Stimulated activated CD4-positive, alpha-beta T cell treated with anti-CD3 and anti-CD28 coated beads, TNF-alpha, amount 100 ng/mL, for 4 hours (primary cell): ENCODE data around the gene ITPR3.

Experiments
- DNase-seq, 3 experiments: peaks; one replicate each; pipeline ENCODE4 v3.0.0-alpha.2; 2020; ENCODE audit warnings: low read depth in 3 of 3

ITPR3 gene

DNA sequence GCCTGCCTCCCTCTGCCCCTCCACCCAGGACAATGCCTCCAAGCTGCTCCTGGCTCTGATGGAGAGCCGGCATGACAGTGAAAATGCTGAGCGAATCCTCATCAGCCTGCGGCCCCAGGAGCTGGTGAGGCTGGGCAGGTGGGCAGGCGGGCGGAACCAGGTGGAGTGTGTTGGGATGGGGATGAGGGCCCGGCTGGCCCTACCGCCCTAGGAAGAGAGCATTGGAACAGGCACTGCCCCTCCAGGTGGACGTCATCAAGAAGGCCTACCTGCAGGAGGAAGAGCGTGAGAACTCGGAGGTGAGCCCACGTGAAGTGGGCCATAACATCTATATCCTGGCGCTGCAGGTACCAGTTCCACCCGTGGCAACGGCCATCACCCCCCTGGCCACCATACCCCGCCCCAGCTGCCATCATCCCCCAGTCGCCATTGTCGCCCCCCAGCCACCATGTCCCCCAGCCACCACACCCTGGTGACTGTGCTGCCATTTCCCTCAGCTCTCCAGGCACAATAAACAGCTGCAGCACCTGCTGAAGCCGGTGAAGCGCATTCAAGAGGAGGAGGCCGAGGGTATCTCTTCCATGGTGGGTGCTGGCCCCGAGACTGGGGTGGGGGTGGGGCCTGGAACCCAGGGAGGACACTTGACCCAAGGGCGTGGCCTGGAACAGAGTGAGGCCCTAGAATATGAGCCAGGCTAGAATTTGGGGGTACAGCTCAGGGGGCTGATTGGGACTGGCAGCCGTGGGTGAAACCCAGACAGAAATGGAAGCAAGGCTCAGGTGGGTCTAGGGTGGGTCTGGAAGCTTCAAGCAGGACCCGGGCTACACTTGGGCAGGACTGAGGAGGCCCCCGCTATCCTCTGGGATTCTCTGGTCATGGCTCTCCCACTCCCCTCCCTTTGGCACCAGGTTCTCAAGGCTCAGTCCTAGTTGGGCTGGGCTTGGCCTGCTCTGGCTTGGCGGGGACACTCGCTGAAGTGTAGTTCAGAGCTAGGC is 66.2 kb downstream of the ITPR3 start:
- no peak for DNase-seq

DNA sequence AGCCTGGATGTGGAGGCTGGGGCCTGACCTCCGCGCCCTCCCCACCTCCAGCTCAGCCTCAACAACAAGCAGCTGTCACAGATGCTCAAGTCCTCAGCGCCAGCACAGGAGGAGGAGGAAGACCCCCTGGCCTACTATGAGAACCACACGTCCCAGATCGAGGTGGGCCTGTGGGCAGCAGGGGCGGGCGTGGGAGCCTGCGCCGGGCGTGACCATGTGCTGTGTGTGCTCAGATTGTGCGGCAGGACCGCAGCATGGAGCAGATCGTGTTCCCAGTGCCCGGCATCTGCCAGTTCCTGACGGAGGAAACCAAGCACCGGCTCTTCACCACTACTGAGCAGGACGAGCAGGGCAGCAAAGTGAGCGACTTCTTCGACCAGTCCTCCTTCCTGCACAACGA is 66.9 kb downstream of the ITPR3 start:
- DNase-seq: no peak

DNA sequence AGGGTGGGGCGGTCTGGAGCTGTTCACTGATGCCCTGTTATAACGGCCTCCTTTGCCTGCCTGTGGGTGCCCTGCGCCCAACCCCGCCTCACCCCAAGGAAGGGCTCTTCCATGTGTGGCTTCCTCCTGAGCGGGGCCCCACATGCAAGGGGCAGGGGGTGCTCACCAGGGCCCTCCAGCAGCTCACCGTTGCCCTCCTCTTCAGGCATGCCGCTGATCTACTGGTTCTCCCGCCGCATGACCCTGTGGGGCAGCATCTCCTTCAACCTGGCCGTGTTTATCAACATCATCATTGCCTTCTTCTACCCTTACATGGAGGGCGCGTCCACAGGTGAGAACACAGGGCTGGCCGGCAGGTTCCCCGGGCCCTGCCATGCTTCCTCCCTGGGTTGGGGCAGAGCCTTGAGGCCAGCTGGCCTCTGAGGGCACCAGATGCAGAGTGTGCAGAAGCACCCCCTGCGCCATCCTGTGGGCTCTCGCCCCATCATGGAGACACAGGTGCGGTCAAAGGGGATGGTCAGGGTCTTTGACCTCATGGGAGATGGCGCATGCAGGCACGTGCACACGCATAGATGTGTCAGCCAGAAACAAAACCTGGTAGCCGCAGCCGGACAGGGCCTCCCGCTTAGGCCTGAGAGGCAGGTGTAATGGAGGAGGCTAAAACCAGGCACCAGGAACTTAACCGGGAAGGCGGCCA is 67.5 kb downstream of the ITPR3 start:
- no peak for DNase-seq

DNA sequence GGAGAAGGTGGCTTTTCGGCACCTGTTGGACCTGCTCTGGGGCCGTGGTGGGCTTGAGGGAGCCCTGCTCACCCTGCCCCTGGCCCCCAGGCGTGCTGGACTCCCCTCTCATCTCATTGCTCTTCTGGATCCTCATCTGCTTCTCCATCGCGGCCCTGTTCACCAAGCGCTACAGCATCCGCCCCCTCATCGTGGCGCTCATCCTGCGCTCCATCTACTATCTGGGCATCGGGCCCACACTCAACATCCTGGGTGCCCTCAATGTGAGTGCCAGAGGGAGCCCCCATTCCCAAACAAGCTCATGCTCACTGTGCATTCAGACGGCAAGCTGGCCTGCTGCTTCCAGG is 68.0 kb downstream of the ITPR3 start:
- no peak for DNase-seq

DNA sequence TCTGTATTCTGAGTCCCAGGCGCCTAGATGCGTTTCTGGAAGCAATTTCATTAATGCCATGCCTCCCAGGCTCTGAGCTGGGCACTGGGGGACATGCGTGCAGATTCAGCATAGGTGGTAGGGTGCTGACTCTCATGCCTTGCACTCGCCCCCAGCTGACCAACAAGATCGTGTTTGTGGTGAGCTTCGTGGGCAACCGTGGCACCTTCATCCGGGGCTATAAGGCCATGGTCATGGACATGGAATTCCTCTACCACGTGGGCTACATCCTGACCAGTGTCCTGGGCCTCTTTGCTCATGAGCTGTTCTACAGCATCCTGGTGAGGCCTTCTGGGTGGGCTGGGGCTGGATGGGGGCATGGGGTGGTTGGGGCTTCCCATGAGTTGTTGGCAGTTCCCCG is 68.8 kb downstream of the ITPR3 start:
- no peak for DNase-seq

DNA sequence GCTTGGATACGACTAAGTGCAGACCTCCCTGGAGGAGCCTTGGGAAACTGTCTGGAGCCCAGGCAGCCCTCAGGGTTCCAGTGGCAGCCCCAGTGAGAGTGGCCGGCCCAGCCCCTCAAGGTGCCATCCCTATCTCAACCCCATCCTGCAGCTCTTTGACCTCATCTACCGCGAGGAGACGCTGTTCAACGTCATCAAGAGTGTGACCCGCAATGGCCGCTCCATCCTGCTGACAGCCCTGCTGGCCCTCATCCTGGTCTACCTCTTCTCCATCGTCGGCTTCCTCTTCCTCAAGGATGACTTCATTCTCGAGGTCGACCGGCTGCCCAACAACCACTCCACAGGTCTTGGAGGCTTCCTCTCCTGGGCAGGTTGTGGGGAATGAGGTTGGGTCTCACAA is 69.6 kb downstream of the ITPR3 start:
- no peak for DNase-seq

DNA sequence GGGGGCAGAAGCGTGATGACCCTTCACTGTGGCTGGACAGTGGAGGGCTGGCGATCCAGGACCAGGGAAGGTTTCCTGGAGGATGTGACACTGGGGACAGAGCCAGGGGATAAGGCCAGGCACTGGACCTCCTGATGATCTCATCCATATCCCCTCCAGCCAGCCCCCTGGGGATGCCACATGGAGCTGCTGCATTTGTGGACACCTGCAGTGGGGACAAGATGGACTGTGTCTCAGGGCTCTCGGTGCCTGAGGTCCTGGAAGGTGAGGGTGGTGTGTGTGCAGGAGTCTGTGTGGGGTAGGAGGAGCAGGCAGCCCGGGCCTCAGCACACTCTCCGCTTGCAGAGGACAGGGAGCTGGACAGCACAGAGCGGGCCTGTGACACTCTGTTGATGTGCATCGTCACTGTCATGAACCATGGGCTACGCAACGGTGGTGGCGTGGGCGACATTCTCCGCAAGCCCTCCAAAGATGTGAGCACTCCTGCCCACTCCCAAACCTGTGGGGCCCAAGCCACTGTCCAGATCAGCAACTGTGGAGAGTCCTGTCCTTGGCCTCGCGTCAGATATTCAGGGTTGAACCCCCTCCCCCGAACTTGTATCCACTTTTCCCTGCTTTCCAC is 70.4 kb downstream of the ITPR3 start:
- DNase-seq: no peak

DNA sequence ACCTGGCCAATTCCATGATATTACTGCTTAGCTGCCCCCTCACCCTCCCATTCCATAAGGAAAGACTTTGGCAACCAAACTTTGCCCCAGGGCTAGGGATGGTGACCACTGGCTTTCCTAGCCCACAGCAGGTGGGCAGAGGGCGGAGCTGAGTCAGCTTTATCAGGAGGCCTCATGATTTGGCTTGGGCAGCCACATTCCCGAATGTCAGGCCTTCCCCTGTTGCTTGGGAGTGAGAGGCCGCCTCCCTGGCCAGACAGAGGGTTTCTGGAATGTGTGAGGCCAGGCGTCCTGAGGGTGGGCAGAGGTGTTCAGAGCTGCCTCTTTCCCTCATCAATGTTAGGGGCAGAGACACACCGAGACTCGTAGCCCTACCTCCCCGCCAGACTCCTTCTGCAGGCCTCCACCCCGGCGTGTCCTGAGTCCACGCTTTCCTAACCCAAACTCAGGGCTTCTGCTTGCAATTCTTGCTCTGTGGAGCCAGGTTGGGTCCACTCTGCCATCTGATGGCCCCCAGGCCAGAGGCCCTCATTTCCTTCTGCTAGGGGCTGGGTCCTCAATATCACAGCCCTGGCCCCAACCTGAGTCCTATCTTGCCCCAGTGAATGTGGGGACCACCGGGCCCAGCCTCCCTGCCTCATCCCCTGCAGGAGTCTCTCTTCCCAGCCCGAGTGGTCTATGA is 71.1 kb downstream of the ITPR3 start:
- no peak for DNase-seq

DNA sequence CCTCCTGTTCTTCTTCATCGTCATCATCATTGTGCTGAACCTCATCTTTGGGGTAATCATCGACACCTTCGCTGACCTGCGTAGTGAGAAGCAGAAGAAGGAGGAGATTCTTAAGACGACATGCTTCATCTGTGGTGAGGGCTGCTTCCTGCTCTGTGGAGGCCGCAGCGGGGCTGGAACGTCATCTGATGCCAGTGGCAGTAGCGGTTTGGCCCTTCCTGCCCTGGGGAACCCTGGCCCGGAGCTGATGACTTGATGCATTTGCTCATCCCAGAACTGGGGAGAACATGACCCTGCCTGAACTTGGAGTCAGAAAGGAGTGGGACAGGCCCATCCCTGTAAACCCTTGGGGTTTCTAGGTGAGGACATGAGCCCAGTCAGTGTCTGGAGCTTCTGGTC is 71.6 kb downstream of the ITPR3 start:
- no peak for DNase-seq

DNA sequence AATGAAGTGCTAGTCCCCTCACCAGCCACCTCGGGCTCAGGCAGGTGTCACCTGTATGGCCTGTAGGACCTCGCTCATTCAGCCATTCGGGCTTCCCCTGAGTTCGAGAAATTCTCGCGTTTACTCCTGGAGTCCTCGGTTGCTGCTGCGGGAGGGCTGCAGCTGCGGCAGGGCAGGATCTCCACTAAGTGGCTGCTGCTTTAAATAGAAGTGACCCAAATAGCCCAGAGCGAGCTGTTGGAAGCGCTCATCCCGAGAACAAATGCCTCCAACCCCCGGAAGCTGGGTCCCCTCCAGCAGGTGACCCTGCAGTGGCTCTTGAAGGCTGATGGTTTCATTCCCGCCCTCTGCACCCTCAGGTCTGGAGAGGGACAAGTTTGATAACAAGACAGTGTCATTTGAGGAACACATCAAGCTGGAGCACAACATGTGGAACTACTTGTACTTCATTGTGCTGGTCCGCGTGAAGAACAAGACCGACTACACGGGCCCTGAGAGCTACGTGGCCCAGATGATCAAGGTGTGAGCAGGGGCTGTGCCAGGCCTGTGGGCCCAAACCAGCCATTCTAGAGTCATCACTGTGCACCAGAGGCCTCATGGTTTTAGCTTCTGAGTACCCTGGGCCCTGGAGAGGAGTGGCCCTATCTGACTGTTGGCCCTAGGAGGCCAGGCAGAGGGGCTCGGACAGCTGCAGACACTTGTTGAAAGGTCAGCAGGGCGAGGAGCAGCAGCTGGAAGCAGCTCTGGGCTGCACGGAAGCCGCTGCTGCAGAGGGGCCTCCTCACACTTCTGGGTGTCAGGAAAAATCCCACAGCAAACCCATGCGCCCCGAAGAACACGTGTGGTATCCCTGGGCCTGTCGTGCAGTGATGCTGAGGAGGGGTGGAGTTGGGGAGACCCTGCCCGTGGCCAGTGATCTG is 72.3 kb downstream of the ITPR3 start:
- no peak for DNase-seq

DNA sequence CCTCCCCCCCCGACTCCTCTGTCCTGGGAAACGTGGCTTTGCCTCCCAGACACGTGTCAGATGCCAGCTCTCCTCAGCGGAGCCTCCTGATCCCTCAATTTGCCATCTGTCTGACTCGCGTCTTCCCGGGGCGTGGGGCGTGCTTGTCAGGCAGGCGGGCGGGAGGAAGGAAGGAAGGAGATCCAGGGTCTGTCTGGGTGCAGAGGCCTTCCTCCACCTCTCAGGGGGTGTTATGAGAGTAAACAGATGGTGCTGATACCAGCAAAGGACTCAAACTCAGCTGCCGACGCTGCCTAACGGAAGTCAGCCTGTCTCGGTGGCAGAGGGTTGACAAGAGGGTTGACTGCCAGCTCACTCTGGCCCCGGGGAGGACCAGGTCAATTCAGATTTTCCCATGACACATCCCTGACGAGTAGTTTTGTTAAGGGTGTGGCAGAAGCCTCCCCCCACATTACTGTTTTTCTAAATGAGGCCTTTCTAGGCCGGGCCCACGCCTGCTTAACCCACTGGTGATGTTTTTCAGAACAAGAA is 73.3 kb downstream of the ITPR3 start:
- DNase-seq: peak; percentile 43 to 61 (median 58)

DNA sequence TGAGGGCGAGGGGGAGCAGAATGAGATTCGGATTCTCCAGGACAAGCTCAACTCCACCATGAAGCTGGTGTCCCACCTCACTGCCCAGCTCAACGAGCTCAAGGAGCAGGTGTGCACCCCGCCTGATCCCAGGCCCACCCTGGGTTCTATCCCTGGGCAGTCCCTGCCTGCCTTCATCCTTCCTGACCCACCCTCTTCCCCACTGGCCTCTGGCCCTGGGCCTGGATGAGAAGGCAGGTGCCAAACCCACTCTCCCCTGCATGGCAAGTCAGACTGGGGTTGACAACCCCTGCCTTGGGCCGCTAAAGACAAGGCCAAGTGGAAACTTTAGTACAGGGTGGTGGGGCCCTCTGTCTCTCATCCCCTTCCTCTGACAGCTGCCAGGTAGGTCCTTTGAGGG is 73.9 kb downstream of the ITPR3 start:
- no peak for DNase-seq

DNA sequence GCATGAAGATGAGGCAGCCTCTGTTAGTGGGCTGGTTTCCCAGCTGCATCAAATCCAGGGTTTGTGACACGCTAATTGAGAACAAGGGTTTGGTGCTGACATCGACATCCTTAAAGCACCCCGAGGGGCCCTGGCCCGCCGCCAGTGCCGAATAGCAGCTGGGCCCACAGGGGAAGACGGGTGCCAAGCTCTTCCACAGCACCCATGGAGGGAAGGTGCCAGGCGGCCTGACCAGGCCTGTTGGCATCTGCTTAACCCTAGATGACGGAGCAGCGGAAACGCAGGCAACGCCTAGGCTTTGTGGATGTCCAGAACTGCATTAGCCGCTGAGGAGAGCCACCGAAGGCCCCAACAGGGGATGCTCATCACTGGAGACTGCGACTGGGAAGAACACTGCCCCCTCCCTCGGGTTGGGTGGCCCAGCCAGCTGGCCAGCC is 74.3 kb downstream of the ITPR3 start:
- DNase-seq: no peak

DNA sequence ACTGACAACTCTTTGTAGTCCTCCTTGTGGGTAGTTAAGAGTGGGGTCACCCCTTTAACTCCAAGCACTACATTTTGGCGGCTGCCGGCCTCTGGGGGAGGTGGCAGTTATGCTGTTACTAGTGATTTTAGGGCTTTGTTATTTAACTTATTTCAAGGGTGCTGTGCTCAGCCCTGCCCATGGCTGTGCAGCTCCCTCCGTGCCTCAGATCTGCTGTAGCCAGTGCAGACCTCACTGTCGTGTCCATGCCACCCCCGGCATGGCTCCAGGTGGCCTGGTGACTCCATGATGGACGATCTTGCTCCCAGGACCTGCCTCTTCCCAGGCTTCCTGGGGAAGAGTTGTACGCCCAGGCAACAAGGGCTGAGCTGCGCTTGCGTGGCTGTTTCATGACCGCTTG is 75.0 kb downstream of the ITPR3 start:
- no peak for DNase-seq

DNA sequence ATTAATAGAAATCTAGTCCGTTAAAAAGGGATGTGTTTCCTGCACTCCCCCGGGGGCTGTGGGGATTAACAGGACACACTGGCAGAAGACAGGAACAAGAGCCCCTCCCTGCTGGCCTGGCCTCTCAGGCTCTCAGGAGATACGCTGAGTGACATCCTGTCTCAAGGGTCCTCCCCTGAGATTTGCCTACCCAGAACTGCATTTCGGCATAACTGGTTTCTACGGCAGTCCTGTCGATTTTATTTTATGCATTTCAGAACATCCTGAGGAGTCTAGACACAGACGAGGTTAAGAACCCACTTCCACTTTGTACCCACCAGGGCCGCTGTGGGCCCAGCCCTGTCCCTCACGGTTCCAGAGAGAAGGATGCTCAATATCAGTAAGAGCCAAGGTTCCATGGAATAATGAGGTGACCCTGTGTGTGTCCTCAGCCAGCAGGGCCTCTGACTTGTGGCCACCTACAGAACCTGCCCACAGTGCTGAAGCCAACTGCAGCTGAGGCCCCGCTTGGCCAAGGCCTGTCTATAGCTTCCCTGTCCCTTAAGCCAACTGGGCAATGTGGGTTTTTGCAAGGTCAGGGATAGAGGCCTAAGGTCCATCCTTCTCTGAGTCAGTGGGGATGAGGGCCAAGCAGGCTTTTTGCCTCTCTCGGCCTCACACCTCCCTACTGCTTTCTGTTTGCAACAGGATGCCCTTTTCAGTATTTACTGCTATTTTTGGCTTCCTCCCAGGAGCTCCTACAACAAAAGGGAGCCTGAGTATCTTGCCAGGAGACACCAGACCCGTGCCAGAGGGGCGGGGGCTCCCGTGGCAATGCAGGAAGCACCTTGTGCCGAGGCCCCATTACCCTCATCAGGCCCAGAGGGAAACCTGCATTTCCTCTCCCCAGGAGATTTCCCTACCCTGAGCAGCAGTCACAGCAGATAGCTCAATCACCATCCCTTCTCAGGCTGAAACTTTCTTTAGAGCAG is 75.7 kb downstream of the ITPR3 start:
- no peak for DNase-seq

DNA sequence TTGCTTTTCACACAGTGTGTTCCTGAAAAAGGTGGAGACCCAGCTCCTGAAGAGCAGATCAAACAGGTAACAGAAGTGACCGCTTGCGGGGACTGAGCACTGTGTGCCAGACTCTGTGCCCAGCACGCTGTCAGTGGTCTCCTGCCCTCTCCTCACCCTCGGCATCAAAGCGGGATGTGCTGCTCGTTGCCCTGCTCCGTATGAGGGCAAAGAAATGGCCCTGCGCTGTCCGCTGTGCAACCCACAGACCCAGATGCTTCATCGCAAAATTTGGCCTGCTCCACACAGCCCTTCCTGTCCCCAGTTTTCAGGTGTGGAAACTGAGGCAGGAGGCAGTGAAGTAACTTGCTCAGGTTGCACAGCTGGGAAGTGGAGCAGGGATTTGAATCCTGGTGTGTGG is 76.7 kb downstream of the ITPR3 start:
- DNase-seq: no peak

DNA sequence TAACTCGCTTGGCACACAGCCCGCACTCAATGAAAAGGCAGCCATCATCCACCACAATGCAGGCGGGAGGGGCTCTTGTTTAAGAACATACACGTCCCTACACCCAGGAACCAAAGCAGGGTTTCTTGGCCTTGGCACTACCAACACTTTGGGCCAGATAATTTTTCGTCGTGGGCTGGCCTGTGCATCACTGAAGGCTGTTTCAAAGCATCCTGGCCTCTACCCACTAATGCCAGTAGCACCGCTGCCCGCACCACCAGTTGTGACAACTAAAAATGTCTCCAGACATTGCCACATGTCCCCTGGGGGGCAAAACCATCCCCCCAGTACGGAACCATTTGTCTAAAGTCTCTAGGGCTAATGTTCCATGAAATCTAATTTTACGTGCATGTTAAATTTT is 77.4 kb downstream of the ITPR3 start:
- no peak for DNase-seq

DNA sequence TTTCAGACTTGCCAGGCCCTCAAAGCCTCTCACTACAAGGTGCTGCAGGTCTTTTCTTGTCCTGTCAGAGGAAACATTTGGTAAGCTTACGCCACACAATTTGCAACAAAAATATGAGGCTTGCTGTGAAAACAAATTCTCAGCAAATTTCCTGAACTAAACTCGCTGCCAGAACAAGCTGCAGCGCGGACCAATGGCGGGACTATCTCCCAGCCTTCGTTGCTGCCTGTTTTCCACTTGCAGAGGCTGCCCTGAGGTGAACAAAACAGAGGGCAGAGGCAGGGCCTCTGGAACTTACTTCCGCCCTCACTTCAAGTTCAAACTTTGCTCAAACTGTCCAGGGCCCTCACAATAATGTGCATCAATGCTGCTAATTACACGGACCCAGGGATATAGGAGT is 78.0 kb downstream of the ITPR3 start:
- DNase-seq: no peak

DNA sequence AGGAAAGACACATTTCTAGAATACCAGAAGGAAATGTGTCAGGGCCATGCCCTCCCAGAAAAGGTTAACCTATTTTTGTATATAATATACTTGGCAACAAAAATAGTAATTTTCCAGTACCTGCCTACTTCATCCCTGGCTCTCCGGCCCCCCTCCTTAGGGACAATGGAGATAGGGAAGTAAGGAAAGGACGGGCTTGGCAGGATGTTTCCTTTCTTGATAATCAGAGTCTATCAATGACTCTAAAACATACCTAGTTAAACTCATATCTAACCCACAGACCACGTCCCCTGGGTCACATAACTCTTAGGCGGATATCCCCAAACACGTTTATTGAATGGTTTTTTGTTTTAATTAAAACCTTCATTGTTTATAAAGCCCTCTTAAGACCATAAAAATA is 78.6 kb downstream of the ITPR3 start:
- no peak for DNase-seq
